Glutamatergic neuron (in vitro differentiated cells): ENCODE results near the gene RBM39. TPM values are rescaled to one million over a fixed set of nuclear protein-coding genes. Genes with fewer than 3 reads are reported as not detected.

ENCODE experiments used
- DNase-seq: peaks from one replicate; pipeline ENCODE4 v3.0.0; 2022
- H3K27ac Mint-ChIP-seq: one replicate; pipeline ENCODE4 v1.8.0; 2020; ENCODE audit warnings: mild to moderate bottlenecking, mixed read lengths, inconsistent platforms; ENCODE audit not compliant: unreplicated experiment
- H3K27me3 Mint-ChIP-seq: one replicate; pipeline ENCODE4 v1.8.0; 2020; ENCODE audit warnings: mild to moderate bottlenecking, moderate library complexity, mixed read lengths, inconsistent platforms; ENCODE audit not compliant: unreplicated experiment
- H3K36me3 Mint-ChIP-seq: one replicate; pipeline ENCODE4 v1.8.0; 2020; ENCODE audit warnings: mild to moderate bottlenecking, mixed read lengths, inconsistent platforms; ENCODE audit not compliant: unreplicated experiment
- H3K4me1 Mint-ChIP-seq: one replicate; pipeline ENCODE4 v1.8.0; 2020; ENCODE audit warnings: mild to moderate bottlenecking, low read depth, mixed read lengths, inconsistent platforms; ENCODE audit not compliant: unreplicated experiment
- H3K4me3 Mint-ChIP-seq: one replicate; pipeline ENCODE4 v1.8.0; 2020; ENCODE audit warnings: mild to moderate bottlenecking, mixed read lengths, inconsistent platforms; ENCODE audit not compliant: unreplicated experiment
- H3K9me3 Mint-ChIP-seq: one replicate; pipeline ENCODE4 v1.8.0; 2020; ENCODE audit warnings: mild to moderate bottlenecking, moderate library complexity, mixed read lengths, inconsistent platforms; ENCODE audit not compliant: unreplicated experiment
- total RNA-seq: library from RNA; stranded (reverse); fragmentation: NEBNext Ultra II Directional; extraction: Animal tissue kit (Norgen Biotek cat#: 25700); gene quantifications from one replicate; pipeline ENCODE4 v1.2.1, GENCODE V29; 2021; ENCODE audit not compliant: unreplicated experiment
- TF ChIP-seq, protein P1 (sequence below): fragments of 200-600 bp; sonication (generic); IDR thresholded peaks from one replicate; pipeline ENCODE4 v1.5.0; 2021; ENCODE audit not compliant: partially characterized antibody, unreplicated experiment

The RBM39 gene
- total RNA-seq, 1 donor from 2014 or later: 358 TPM

DNA sequence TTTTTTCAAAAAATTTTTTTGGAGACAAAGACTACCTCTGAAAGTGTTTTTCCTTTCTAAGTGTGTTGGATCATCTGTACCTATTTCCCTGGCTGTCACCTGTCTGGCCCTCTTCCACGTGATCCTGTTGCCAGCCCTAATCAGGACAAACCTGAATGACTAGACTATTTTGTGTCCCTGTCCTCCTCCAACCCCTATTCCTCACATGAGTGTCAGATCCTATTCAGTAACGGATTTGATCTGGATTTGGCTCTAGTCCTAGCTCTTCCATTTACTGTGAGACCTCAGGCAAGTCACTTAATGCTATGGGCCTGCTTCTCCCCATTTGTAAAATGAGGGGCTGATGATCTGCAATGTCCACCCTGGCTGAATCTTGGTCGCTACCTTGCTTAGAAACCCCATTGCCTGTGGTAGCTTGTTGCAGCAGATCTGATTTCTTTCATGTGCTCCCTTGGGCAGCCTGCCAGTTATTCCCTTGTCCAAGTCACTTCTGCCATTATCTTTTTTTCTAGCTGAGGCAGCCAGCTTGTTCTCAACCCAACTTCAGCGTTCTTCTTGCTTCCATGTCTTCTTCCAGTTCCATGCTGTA is 34.5 kb upstream of the RBM39 start:
- peaks cover under 1% of the 10 kb centered on the region for H3K36me3 Mint-ChIP-seq
- TF ChIP-seq, protein P1, sequence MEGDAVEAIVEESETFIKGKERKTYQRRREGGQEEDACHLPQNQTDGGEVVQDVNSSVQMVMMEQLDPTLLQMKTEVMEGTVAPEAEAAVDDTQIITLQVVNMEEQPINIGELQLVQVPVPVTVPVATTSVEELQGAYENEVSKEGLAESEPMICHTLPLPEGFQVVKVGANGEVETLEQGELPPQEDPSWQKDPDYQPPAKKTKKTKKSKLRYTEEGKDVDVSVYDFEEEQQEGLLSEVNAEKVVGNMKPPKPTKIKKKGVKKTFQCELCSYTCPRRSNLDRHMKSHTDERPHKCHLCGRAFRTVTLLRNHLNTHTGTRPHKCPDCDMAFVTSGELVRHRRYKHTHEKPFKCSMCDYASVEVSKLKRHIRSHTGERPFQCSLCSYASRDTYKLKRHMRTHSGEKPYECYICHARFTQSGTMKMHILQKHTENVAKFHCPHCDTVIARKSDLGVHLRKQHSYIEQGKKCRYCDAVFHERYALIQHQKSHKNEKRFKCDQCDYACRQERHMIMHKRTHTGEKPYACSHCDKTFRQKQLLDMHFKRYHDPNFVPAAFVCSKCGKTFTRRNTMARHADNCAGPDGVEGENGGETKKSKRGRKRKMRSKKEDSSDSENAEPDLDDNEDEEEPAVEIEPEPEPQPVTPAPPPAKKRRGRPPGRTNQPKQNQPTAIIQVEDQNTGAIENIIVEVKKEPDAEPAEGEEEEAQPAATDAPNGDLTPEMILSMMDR: no peak
- DNase-seq: no peak
- no peaks in the 10 kb centered on the region for H3K27me3 Mint-ChIP-seq
- no peak overlapping the region for H3K27ac Mint-ChIP-seq
- peaks cover 3% of the 10 kb centered on the region for H3K9me3 Mint-ChIP-seq
- H3K4me3 Mint-ChIP-seq: no peak overlapping the region
- peaks cover 20% of the 10 kb centered on the region for H3K4me1 Mint-ChIP-seq

DNA sequence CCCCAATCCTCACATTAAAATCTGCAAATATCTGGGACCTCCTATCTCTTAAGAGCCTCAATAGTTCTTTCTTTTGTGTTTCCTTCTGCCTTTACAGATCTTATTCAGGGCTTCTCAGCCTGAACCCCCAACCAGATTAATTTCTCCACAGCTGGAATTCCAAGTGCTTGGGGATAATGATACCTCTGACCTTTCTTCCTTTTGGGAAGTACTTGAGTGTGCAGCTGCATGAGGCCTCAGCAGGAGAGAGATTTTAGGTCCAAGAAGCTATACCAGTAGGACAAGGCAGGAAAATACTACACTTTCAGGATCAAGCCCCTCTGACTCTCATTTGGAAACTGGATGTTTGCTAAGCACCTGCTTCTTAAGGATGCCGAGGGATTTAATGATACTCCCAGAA is 32.3 kb upstream of the RBM39 start:
- Mint-ChIP-seq H3K27me3 (peaks cover 5% of the 10 kb centered on the region), H3K9me3 (peaks cover 8% of the 10 kb centered on the region), H3K4me3 (peak overlapping the region; percentile 91), H3K4me1 (peaks cover 22% of the 10 kb centered on the region), H3K36me3 (peaks cover 6% of the 10 kb centered on the region), H3K27ac (no peak overlapping the region)
- no peak for DNase-seq
- TF ChIP-seq, protein P1: no peak

DNA sequence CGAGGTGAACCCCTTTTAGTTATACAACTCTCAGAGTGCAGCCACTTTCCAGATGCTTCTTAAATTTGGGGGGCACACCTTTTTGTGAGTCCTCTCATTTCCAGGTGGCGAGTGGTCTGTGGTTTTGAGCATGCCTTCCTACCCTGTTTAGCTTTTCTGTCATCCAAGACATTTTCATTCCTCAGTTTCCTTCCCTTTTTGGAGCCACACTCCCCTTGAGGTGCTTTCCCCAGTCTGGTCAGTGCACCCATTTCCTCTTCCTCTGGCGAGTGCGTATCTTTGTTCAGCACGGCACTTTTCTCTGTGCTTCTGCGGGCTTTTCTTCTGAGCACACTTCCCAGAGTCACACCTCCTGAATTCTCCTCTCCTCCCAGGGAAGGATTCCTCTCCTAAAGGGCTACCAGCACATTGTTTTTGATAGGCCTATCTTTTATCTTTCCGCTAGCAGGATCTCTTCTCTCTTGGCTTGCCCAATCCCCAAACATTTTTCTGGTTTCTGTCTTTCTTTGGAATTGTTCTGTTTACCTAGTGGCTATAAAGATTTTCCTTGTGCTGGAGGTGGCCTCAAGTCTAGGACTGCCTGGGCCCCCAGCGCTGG is 31.2 kb upstream of the RBM39 start:
- peak overlapping the region; percentile 39 for H3K27ac Mint-ChIP-seq
- peaks cover 5% of the 10 kb centered on the region for H3K27me3 Mint-ChIP-seq
- DNase-seq: no peak
- peaks cover 10% of the 10 kb centered on the region for H3K9me3 Mint-ChIP-seq
- peak overlapping the region; percentile 91 for H3K4me3 Mint-ChIP-seq
- TF ChIP-seq, protein P1: no peak
- peaks cover 33% of the 10 kb centered on the region for H3K4me1 Mint-ChIP-seq
- peaks cover 6% of the 10 kb centered on the region for H3K36me3 Mint-ChIP-seq

DNA sequence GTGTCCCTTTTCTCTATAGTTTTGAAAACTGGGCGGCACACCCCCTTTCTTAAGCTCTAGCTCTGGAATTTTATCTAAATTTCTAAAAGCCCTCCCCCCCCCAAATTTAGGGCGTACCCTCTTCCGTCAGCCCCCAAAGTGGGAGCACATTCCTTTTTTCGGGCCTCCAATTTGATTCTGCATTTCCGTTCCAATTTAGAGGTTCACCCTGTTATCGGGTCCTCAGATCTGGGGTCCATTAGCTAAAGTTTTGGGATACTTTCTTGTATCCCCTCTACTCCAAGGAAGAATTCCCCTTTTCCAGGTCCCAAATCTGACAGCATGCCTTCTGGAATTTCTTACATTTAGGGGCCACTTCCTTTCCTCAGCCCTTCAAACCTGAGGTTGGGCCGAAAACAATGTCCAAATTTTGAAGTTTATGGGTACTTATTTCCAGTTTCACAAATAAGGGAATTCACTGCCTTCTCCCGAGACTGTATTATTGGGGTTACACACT is 30.6 kb upstream of the RBM39 start:
- H3K4me1 Mint-ChIP-seq: peaks cover 35% of the 10 kb centered on the region
- H3K4me3 Mint-ChIP-seq: peak overlapping the region; percentile 91
- peak overlapping the region; percentile 89 for H3K27ac Mint-ChIP-seq
- peaks cover 5% of the 10 kb centered on the region for H3K27me3 Mint-ChIP-seq
- TF ChIP-seq, protein P1: no peak
- no peak for DNase-seq
- peaks cover 10% of the 10 kb centered on the region for H3K9me3 Mint-ChIP-seq
- peaks cover 6% of the 10 kb centered on the region for H3K36me3 Mint-ChIP-seq
